IPS DF 19.7 (cell line): ENCODE results near the gene PRR23A.
"Not testable (repeated sequence)": the region's sequence is repeated elsewhere in the genome, so short reads cannot be mapped to it uniquely, and the experiment has no call there.

Source experiments
- DNase-seq: peaks from one replicate; pipeline ENCODE4 v3.0.0-alpha.2; 2013; ENCODE audit warnings: low read depth, low spot score

The PRR23A gene

GRCh38 chr3:139006051-139006716 lies at the start of gene PRR23A:
Gene PRR23A (minus strand): TSS chr3:139006268. CDS start chr3:139006268, 0 bp downstream.
- DNase-seq, result no peak

GRCh38 chr3:139052802-139053600 lies 46.9 kb upstream of the PRR23A start:
- no peak for DNase-seq

DNA sequence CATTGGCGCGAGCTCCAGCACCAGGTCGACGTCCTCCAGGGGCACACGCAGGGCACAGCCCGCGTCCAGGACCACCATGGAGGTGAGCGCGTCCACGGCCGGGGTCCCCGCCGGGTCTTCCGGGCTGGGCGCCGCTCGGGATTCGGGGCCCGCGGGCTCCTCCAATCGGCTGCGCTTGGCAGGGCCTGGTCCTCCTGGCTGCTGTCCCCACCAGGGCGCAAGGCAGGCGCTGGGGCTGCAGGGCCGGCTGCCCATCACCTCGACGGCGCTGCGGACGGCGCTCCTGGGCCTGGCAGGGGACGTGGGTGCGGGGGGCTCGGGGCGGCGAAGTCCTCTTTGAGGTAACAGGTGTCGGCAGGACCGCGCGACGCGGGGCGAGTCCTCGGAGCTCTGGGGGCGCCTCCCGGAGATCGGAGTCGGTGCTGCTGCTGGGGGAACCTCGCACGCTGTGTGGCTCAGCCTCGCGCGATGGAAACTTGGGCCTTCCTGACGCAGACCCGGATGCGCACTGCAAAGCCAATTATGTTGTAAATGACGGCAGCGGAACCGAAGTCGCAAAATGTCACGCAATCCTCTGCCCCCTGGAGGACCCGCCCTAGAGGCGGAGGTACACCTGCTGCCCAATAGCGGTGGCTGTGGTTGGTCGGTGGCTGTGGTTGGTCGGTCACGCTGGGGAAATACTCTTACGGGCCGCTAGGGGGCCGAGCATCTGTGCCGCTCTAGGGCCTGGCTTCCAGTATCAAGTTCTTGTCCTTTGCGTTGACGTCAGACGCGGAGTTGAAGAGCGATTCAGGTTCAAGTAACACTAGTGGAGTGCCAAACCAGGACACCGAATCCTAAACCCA lies 38.5 kb upstream of the PRR23A start, which contains the start of gene PRR23C:
TSS of gene PRR23C (minus strand) at position 527 of the 845 bp plus-strand sequence. CDS start at position 255, 272 bp downstream.
- DNase-seq, result no peak

GRCh38 chr3:139043554-139044365 lies 37.7 kb upstream of the PRR23A start:
- DNase-seq, result no peak

GRCh38 chr3:139037478-139037877 lies 31.4 kb upstream of the PRR23A start:
- no peak for DNase-seq

- DNase-seq, result no peak
These were observed 26.4 kb upstream of the PRR23A start for GRCh38 chr3:139032326-139033002.

DNA sequence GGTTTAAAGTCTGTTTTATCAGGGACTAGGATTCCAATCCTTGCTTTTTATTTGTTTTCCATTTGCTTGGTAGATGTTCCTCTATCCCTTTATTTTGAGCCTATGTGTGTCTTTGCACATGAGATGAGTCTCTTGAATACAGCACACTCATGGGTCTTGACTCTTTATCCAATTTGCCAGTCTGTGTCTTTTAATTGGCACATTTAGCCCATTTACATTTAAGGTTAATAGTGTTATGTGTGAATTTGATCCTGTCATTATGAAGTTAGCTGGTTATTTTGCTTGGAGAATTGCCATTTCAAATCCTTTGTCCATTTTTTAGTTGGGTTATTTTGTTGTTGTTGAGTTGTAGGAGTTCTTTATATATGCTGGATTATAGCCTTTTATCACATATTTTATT lies 24.5 kb upstream of the PRR23A start:
- DNase-seq, result not testable (repeated sequence)

DNA sequence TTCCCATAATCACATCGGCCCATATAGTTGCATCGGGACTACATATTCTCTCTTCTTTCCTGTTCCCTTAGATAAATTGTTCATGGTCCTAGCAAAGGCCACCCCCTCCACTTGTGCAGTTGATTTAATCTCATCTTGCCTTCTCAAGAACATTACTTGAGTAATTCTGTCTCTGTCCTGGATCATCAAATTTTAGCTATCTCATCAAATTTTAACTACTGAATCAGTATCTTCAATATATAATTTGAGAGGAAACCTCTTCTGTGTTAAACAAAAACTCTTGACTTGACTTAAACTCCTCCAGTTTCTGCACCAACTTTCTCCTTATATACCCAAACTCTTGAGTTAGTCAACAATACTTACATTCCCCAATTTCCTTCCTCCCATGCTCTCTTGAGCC lies 18.9 kb upstream of the PRR23A start:
- no peak for DNase-seq

- DNase-seq, result no peak
These were observed 14.8 kb upstream of the PRR23A start, which contains the start of gene PRR23B for GRCh38 chr3:139020868-139021234. Gene PRR23B (minus strand): TSS chr3:139020926. CDS start chr3:139020661, 265 bp downstream.

DNA sequence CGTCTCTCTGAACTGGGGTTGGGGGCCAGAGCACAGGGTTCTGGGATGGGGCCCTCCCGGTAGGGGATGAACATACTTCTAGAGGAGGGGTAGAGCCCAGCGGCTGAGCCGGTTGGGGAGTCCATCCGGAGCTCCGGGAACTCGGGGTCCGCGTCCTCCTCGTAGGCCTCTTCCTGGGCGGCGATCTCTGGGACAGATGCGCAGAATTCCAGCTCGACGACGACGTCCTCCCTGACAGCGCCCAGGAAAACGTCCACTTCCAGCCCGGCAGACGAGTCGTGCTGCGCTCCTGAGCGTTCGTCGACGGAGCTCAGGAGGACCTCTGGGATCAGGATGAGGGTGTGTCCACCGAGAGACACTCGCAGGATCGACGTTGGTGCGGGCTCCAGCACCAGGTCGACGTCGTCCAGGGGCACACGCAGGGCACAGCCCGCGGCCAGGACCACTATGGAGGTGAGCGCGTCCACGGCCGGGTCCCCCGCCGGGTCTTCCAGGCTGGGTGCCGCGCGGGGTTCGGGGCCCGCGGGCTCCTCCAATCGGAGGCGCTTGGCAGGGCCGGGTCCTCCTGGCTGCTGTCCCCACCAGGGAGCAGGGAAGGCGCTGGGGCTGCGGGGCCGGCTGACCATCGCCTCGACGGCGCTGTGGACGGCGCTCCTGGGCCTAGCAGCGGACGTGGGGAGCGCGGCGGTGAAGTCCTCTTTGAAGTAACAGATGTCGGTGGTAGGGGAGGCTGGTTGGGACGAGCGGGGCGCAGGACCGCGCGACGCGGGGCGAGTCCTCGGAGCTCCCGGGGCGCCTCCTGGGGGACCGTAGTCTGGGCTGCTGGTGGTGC lies 14.2 kb upstream of the PRR23A start:
- no peak for DNase-seq

DNA sequence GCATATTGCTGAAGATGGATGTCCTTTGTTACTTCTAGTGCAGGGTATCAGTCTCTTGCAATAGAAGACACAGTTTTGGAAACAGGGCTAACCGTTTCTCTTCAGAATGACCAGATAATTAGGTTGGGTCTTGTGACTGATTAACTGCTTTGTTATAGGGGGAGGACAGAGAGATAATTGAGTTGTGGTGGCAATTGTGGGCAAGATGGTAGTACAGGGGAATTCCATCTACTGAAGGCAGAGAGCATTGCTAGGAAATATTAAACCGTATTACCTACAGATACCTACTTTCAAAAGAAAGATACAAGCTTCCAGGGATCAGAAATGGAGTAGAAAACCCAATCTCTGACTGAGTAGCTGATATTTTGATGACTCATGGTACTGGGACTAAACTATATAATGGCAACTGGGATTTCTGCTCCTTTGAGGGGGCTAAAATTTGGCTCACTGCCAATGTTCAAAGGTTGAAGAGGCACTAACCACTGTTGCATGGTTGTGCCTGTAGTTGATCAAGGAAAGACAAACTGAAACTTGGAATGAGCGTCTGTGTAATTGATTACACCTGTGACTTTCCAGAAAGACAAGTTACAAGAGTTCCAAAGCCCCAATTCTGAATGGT lies 10.5 kb upstream of the PRR23A start:
- DNase-seq, result no peak

- DNase-seq, result no peak
These were observed 593 bp downstream of the PRR23A start for GRCh38 chr3:139005356-139005993.

DNA sequence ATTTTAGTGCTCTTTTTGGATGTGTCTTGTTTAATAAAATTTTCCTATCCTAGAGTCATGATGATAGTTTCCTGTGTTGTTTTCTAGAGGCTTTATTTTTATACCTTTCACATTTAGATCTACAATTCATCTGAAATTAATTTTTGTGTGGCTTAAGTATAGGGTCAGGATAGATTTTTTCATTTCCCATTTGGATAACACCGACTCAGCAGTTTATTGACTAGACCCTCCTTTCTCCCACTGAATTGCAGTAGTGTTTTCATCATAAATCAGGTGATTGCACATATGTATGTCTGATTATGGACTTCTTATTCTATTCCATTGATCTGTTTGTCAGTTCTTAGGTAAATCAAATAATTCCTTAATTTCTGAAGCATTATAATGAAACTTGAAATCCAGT lies 10.4 kb downstream of the PRR23A start:
- DNase-seq, result no peak

DNA sequence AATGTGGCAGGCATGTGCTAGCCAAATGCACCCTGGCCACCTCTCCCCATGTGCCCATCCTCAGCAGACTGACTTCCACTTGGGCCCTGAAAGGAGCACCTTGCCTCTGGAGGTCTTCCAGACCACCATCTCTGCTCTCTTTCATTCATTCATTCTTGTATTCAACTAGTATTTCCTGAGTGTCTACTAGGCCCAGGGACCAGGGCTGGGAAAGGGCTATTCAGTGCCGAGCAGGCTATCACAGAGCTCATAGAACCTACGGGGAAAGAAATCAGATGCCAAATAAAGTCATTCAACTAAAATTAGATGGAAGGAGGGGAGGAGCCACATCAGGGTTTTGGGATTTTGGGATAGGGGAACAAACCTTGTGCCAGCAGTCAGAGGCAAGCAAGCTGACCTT lies 18.9 kb downstream of the PRR23A start:
- no peak for DNase-seq

GRCh38 chr3:138985932-138986331 lies 20.1 kb downstream of the PRR23A start:
- DNase-seq, result no peak

- DNase-seq, result no peak
These were observed 21.3 kb downstream of the PRR23A start for GRCh38 chr3:138984816-138985215.

DNA sequence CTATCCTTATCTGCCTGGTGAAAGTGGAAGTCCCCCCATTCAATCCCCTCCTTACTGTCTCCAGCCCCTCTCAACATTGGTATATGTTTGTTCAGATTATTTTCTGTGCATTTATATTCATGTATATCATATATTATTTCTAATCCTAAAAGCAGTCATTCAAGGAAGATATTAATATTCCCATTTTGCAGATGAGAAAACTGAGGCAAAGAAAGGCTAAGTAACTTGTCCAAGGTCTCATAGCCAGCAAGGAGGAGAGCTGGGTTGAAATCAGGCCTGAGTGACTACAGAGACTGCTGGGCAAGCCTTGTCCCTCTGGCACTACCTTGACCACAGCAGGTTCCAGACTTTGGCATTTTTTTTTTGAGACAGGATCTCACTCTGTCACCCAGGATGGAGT lies 30.0 kb downstream of the PRR23A start:
- no peak for DNase-seq

DNA sequence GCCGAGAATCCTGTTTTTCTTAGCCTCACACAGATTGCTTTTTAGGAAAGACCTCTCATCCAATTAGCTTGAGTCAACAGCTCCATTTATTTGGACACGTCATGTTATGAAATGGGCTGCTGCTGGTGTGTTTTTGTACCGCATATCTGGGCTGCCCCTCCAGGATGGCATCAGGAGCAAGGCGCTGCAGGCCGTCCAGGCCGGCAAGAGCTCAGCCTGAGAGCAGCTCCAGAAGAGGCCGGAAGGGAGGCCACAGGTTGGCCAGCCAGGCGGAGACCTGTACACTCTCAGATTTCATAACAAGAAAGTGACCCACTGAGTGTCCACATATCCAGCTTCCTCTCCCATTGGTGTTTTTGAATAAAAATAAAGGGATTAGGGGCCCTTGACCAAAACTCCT lies 30.7 kb downstream of the PRR23A start:
- DNase-seq, result no peak

GRCh38 chr3:138974462-138974861 lies 31.6 kb downstream of the PRR23A start:
- DNase-seq, result no peak
